ENCODE data around the gene ABHD2.

The ABHD2 gene

GRCh38 chr15:89146366-89146765 lies 58.1 kb downstream of the ABHD2 start:
- Histone ChIP-seq H3K27ac (peak overlapping the region in 1 of 2 donors; percentile 21), H3K4me3 (no peak overlapping the region)
- no peak for TF ChIP-seq CTCF (IDR thresholded peaks at IDR 0.05)
- DNase-seq (ENCODE audit: low spot score) = no peak

GRCh38 chr15:89148126-89148525 lies 59.9 kb downstream of the ABHD2 start:
- DNase-seq (ENCODE audit: low spot score) = no peak
- TF ChIP-seq CTCF (IDR thresholded peaks at IDR 0.05) = no peak
- H3K27ac ChIP-seq = no peak overlapping the region

GRCh38 chr15:89149501-89150101 lies 61.3 kb downstream of the ABHD2 start:
- DNase-seq (ENCODE audit: low spot score) = no peak
- Histone ChIP-seq H3K4me3 (no peak overlapping the region), H3K27ac (no peak overlapping the region)
- TF ChIP-seq CTCF (IDR thresholded peaks at IDR 0.05) = no peak

More at GRCh38 chr15:89148126-89148525, 59.9 kb downstream of the ABHD2 start:
- H3K4me3 ChIP-seq = no peak overlapping the region

GRCh38 chr15:89150287-89150686 lies 62.0 kb downstream of the ABHD2 start:
- no peak for DNase-seq (ENCODE audit: low spot score)
- Histone ChIP-seq H3K27ac (no peak overlapping the region), H3K4me3 (no peak overlapping the region)
- no peak for TF ChIP-seq CTCF (IDR thresholded peaks at IDR 0.05)

- H3K4me3 ChIP-seq = no peak overlapping the region
- no peak for DNase-seq (ENCODE audit: low spot score)
- TF ChIP-seq CTCF (IDR thresholded peaks at IDR 0.05) = no peak
- H3K27ac ChIP-seq = no peak overlapping the region
Observed at GRCh38 chr15:89150762-89151664, 62.8 kb downstream of the ABHD2 start.

- Histone ChIP-seq H3K4me3 (no peak overlapping the region), H3K27ac (no peak overlapping the region)
- no peak for DNase-seq (ENCODE audit: low spot score)
- TF ChIP-seq CTCF (IDR thresholded peaks at IDR 0.05) = no peak
Observed at GRCh38 chr15:89155122-89155521, 66.9 kb downstream of the ABHD2 start.

- Histone ChIP-seq H3K4me3 (no peak overlapping the region), H3K27ac (no peak overlapping the region)
- DNase-seq (ENCODE audit: low spot score) = no peak
- TF ChIP-seq CTCF (IDR thresholded peaks at IDR 0.05) = no peak
Observed at GRCh38 chr15:89155656-89156055, 67.4 kb downstream of the ABHD2 start.

All from coronary artery (tissue), 2 donors.